Activated CD8-positive, alpha-beta T cell treated with anti-CD3 and anti-CD28 coated beads, Interleukin-2, amount 10 ng/mL, durations not matched to agents 7 days and 5 days (primary cell): ENCODE measurements around the gene SMIM45.
A peak's percentile ranks its signal among the peaks of the same experiment; 100 is the strongest.

Experiments used
- ATAC-seq: fragments of 150-1000 bp; cut with Tn5 transposase; one replicate; pipeline ENCODE4 v1.10.0; 2021; ENCODE audit warnings: moderate library complexity
- CTCF ChIA-PET: fragments of 350-600 bp; sonication (Branson Sonifier 250); formaldehyde crosslinking; loops from one replicate; lab custom pipeline; 2021; ENCODE audit warnings: antibody characterized with exemption; lab: Charles Lee
- POLR2A ChIA-PET: fragments of 350-600 bp; sonication (Branson Sonifier 250); formaldehyde crosslinking; loops from one replicate; lab custom pipeline; 2021; ENCODE audit warnings: antibody characterized with exemption; lab: Charles Lee
- DNase-seq: peaks from one replicate; pipeline ENCODE4 v3.0.0-alpha.2; 2020
- H3K27ac Mint-ChIP-seq: one replicate; pipeline ENCODE4 v1.8.0; 2021; ENCODE audit warnings: mild to moderate bottlenecking, mixed read lengths
- H3K27me3 Mint-ChIP-seq: one replicate; pipeline ENCODE4 v1.8.0; 2021; ENCODE audit warnings: low read depth, mixed read lengths
- H3K36me3 Mint-ChIP-seq: one replicate; pipeline ENCODE4 v1.8.0; 2021; ENCODE audit warnings: low read depth, mixed read lengths
- H3K4me1 Mint-ChIP-seq: one replicate; pipeline ENCODE4 v1.8.0; 2021; ENCODE audit warnings: low read depth, mixed read lengths
- H3K4me3 Mint-ChIP-seq: one replicate; pipeline ENCODE4 v1.8.0; 2021; ENCODE audit warnings: mild to moderate bottlenecking, mixed read lengths
- H3K9me3 Mint-ChIP-seq: one replicate; pipeline ENCODE4 v1.8.0; 2022; ENCODE audit warnings: mixed read lengths; ENCODE audit not compliant: insufficient read depth

The SMIM45 gene

GRCh38 chr22:41951898-41952474 is at the start of gene SMIM45:
Gene SMIM45 (plus strand): TSS chr22:41952150.
- no peak for DNase-seq
- Mint-ChIP-seq H3K27ac (no peak within 1 kb of the TSS), H3K36me3 (no peaks in the 10 kb centered on the region), H3K4me1 (peaks cover 12% of the 10 kb centered on the region), H3K9me3 (no peaks in the 10 kb centered on the region), H3K27me3 (no peaks in the 10 kb centered on the region), H3K4me3 (no peak within 1 kb of the TSS)
- ChIA-PET POLR2A (interaction anchor here (0.6 to 2.1 kb wide), 2 partner anchors 26 to 138 kb away, joined by 3 to 6 read pairs; partner anchors contain the start of gene TNFRSF13C), CTCF (interaction anchor here (1.0 to 2.2 kb wide), 2 partner anchors 11 to 492 kb away, joined by 3 to 9 read pairs; no protein-coding TSS in a partner anchor)
- ATAC-seq = no peak

GRCh38 chr22:41902932-41903421 is 49.0 kb upstream of the SMIM45 start:
- Mint-ChIP-seq H3K27ac (no peak overlapping the region), H3K4me3 (no peak overlapping the region), H3K36me3 (peaks cover 37% of the 10 kb centered on the region), H3K27me3 (no peaks in the 10 kb centered on the region), H3K4me1 (peaks cover 7% of the 10 kb centered on the region), H3K9me3 (no peaks in the 10 kb centered on the region)
- ChIA-PET CTCF (interaction anchor here (0.9 kb wide), 1 partner anchor 38 kb away, joined by 3 read pairs; no protein-coding TSS in a partner anchor), POLR2A (interaction anchor here (2.2 kb wide), 1 partner anchor 23 kb away, joined by 5 read pairs; no protein-coding TSS in a partner anchor)
- ATAC-seq = no peak
- no peak for DNase-seq

- POLR2A ChIA-PET = no interaction called here
- ATAC-seq = no peak
- peaks cover 5% of the 10 kb centered on the region for H3K27me3 Mint-ChIP-seq
Measured at GRCh38 chr22:41904450-41905410, 47.2 kb upstream of the SMIM45 start.

GRCh38 chr22:41905411-41906202 is 46.3 kb upstream of the SMIM45 start:
- POLR2A ChIA-PET = no interaction called here
- CTCF ChIA-PET = interaction anchor here (3.2 kb wide), 1 partner anchor 20 kb away, joined by 13 read pairs; no protein-coding TSS in a partner anchor
- peaks cover 27% of the 10 kb centered on the region for H3K36me3 Mint-ChIP-seq
- no peaks in the 10 kb centered on the region for H3K9me3 Mint-ChIP-seq
- H3K27me3 Mint-ChIP-seq = peaks cover 8% of the 10 kb centered on the region
- H3K4me3 Mint-ChIP-seq = no peak overlapping the region
- no peak for ATAC-seq
- no peak for DNase-seq
- no peak overlapping the region for H3K27ac Mint-ChIP-seq
- peaks cover 23% of the 10 kb centered on the region for H3K4me1 Mint-ChIP-seq

More at GRCh38 chr22:41904450-41905410, 47.2 kb upstream of the SMIM45 start:
- Mint-ChIP-seq H3K27ac (no peak overlapping the region), H3K4me3 (no peak overlapping the region), H3K36me3 (peaks cover 30% of the 10 kb centered on the region), H3K4me1 (peaks cover 23% of the 10 kb centered on the region), H3K9me3 (no peaks in the 10 kb centered on the region)
- CTCF ChIA-PET = no interaction called here
- DNase-seq = no peak

- Mint-ChIP-seq H3K4me3 (no peak overlapping the region), H3K36me3 (peaks cover 25% of the 10 kb centered on the region), H3K9me3 (no peaks in the 10 kb centered on the region), H3K27ac (no peak overlapping the region), H3K4me1 (peaks cover 28% of the 10 kb centered on the region), H3K27me3 (peaks cover 14% of the 10 kb centered on the region)
- ChIA-PET CTCF (interaction anchor here (3.2 kb wide), 1 partner anchor 18 kb away, joined by 13 read pairs; no protein-coding TSS in a partner anchor), POLR2A (no interaction called here)
- DNase-seq (no peak), ATAC-seq (no peak)
Measured at GRCh38 chr22:41906822-41907221, 45.1 kb upstream of the SMIM45 start.

GRCh38 chr22:41907436-41908401 is 44.2 kb upstream of the SMIM45 start:
- H3K27ac Mint-ChIP-seq = peak overlapping the region; percentile 14
- CTCF ChIA-PET = interaction anchor here (0.8 to 3.2 kb wide), 6 partner anchors 10 to 210 kb away, joined by 3 to 13 read pairs (median 5); partner anchors contain the start of gene CENPM

GRCh38 chr22:41908411-41909309 is 43.3 kb upstream of the SMIM45 start:
- Mint-ChIP-seq H3K4me3 (peak overlapping the region; percentile 22), H3K27me3 (peaks cover 31% of the 10 kb centered on the region), H3K4me1 (peaks cover 28% of the 10 kb centered on the region), H3K27ac (peak overlapping the region; percentile 46), H3K9me3 (no peaks in the 10 kb centered on the region), H3K36me3 (peaks cover 19% of the 10 kb centered on the region)
- ChIA-PET POLR2A (interaction anchor here (1.3 to 2.2 kb wide), 2 partner anchors 11 to 32 kb away, joined by 5 to 6 read pairs; no protein-coding TSS in a partner anchor), CTCF (interaction anchor here (0.8 to 3.2 kb wide), 6 partner anchors 11 to 211 kb away, joined by 3 to 13 read pairs (median 5); partner anchors contain the start of gene CENPM)
- ATAC-seq = peak; percentile 23
- DNase-seq = peak; percentile 61

More at GRCh38 chr22:41907436-41908401, 44.2 kb upstream of the SMIM45 start:
- H3K4me1 Mint-ChIP-seq = peaks cover 28% of the 10 kb centered on the region
- DNase-seq (no peak), ATAC-seq (no peak)
- H3K36me3 Mint-ChIP-seq = peaks cover 22% of the 10 kb centered on the region
- no peaks in the 10 kb centered on the region for H3K9me3 Mint-ChIP-seq
- POLR2A ChIA-PET = interaction anchor here (0.8 to 1.3 kb wide), 3 partner anchors 10 to 108 kb away, joined by 3 to 5 read pairs (median 5); no protein-coding TSS in a partner anchor
- peaks cover 23% of the 10 kb centered on the region for H3K27me3 Mint-ChIP-seq
- no peak overlapping the region for H3K4me3 Mint-ChIP-seq

GRCh38 chr22:41909310-41910049 is 42.5 kb upstream of the SMIM45 start:
- Mint-ChIP-seq H3K27me3 (peaks cover 31% of the 10 kb centered on the region), H3K9me3 (no peaks in the 10 kb centered on the region), H3K27ac (no peak overlapping the region), H3K4me3 (peak overlapping the region; percentile 31), H3K4me1 (peaks cover 28% of the 10 kb centered on the region), H3K36me3 (peaks cover 15% of the 10 kb centered on the region)
- ATAC-seq (no peak), DNase-seq (no peak)
- POLR2A ChIA-PET = interaction anchor here (2.2 kb wide), 1 partner anchor 10 kb away, joined by 6 read pairs; no protein-coding TSS in a partner anchor
- CTCF ChIA-PET = no interaction called here
